Ishikawa (cell line): Measurements from ENCODE around the gene PLCB3.

Experiments
- RAD21 ChIP-seq: IDR thresholded peaks from 2 replicates; pipeline ENCODE4 v1.6.1; 2012; ENCODE audit warnings: low read depth
- TCF12 ChIP-seq: IDR thresholded peaks from 2 replicates; pipeline ENCODE4 v1.6.1; 2012; ENCODE audit warnings: low read depth

- TF ChIP-seq RAD21: no peak
- no peak for TF ChIP-seq TCF12
Observed at GRCh38 chr11:64283092-64283491, 31.8 kb downstream of the PLCB3 start.
